ENCODE data around the gene PAM. TPM values are rescaled to one million over a fixed set of nuclear protein-coding genes. Genes with fewer than 3 reads are reported as not detected.

PAM gene
- total and polyA plus RNA-seq, 2 of the 8 experiments (the other 6 are each of a cell fraction or from before 2014, with no cell fraction given), result 30.4 to 67.8 TPM

- TF ChIP-seq CREB1 (IDR thresholded peaks at IDR 0.05) (peak; percentile 11; the same call in 1 of the 2 replicates), RNF2 (IDR thresholded peaks at IDR 0.05; ENCODE audit: borderline replicate concordance, low read depth, low read length, missing control alignments, poor library complexity, severe bottlenecking) (no peak), KDM4A (IDR thresholded peaks at IDR 0.05; ENCODE audit: low read depth, low read length, severe bottlenecking) (peak; percentile 58), CTBP2 (IDR thresholded peaks at IDR 0.05; ENCODE audit: borderline replicate concordance, insufficient read depth, insufficient read length, low read length) (peak; percentile 41), TAF1 (IDR thresholded peaks at IDR 0.05; ENCODE audit: low read depth, low read length) (peak; percentile 39; the same call in 1 of the 2 replicates), POLR2AphosphoS5 (IDR thresholded peaks at IDR 0.05; ENCODE audit: low read depth, low read length) (0 out of 2 replicates have a peak, but pooled peaks have one; percentile 19), JUND (IDR thresholded peaks at IDR 0.05; ENCODE audit: low read length) (0 out of 2 replicates have a peak, but pooled peaks have one; percentile 45)
Measured at GRCh38 chr5:102865510-102866236, 110.6 kb downstream of the PAM start (continued).

Data from H1 (cell line).